CD8-positive, alpha-beta memory T cell (primary cell): ENCODE results near the gene DOCK9. TPM values are rescaled to one million over a fixed set of nuclear protein-coding genes. Genes with fewer than 3 reads are reported as not detected.

Source experiments
- CTCF ChIA-PET: fragments of 350-600 bp; sonication (Branson Sonifier 250); formaldehyde crosslinking; loops from one replicate; lab custom pipeline; 2021; ENCODE audit warnings: antibody characterized with exemption; lab: Charles Lee
- POLR2A ChIA-PET: fragments of 350-600 bp; sonication (Branson Sonifier 250); formaldehyde crosslinking; loops from one replicate; lab custom pipeline; 2021; ENCODE audit warnings: antibody characterized with exemption; lab: Charles Lee
- DNase-seq, 5 donors: peaks; one replicate each; pipeline versions ENCODE4 v3.0.0 to v3.0.0-alpha.2; 2020 to 2022; ENCODE audit warnings: mixed read lengths in 1 of 5
- H3K27ac ChIP-seq: one replicate; pipeline ENCODE4 v1.7.0; 2013; ENCODE audit warnings: low read depth, mild to moderate bottlenecking, low read length, moderate library complexity
- H3K27me3 ChIP-seq: 2 replicates; pipeline ENCODE4 v1.7.0; 2013; ENCODE audit warnings: low read length, mild to moderate bottlenecking; ENCODE audit not compliant: insufficient read depth, poor library complexity, severe bottlenecking
- H3K36me3 ChIP-seq: 2 replicates; pipeline ENCODE4 v1.7.0; 2013; ENCODE audit warnings: mild to moderate bottlenecking, low read length, moderate library complexity; ENCODE audit not compliant: insufficient read depth
- H3K4me1 ChIP-seq: 2 replicates; pipeline ENCODE4 v1.7.0; 2013; ENCODE audit warnings: mild to moderate bottlenecking, low read length, moderate library complexity; ENCODE audit not compliant: insufficient read depth
- H3K4me3 ChIP-seq: 2 replicates; pipeline ENCODE4 v1.7.0; 2013; ENCODE audit warnings: mild to moderate bottlenecking, low read length
- H3K9me3 ChIP-seq: 2 replicates; pipeline ENCODE4 v1.7.0; 2013; ENCODE audit warnings: mild to moderate bottlenecking, low read length
- H3K27ac Mint-ChIP-seq, 8 donors: one replicate each; pipeline ENCODE4 v1.8.0; 2020 to 2021; ENCODE audit warnings: mixed read lengths in 8 of 8, mild to moderate bottlenecking in 6 of 8, inconsistent platforms in 3 of 8, moderate library complexity in 3 of 8
- H3K27me3 Mint-ChIP-seq, 2 donors: one replicate each; pipeline ENCODE4 v1.8.0; 2020 to 2021; ENCODE audit warnings: mixed read lengths in 2 of 2, mild to moderate bottlenecking in 1 of 2, moderate library complexity in 1 of 2
- H3K36me3 Mint-ChIP-seq, 3 donors: one replicate each; pipeline ENCODE4 v1.8.0; 2020 to 2021; ENCODE audit warnings: mixed read lengths in 3 of 3, inconsistent platforms in 1 of 3, mild to moderate bottlenecking in 1 of 3
- H3K4me1 Mint-ChIP-seq, 3 donors: one replicate each; pipeline ENCODE4 v1.8.0; 2020 to 2021; ENCODE audit warnings: mixed read lengths in 3 of 3, inconsistent platforms in 1 of 3, mild to moderate bottlenecking in 1 of 3
- H3K4me3 Mint-ChIP-seq, 7 donors: one replicate each; pipeline ENCODE4 v1.8.0; 2020 to 2021; ENCODE audit warnings: mixed read lengths in 7 of 7, mild to moderate bottlenecking in 6 of 7, moderate library complexity in 4 of 7, inconsistent platforms in 2 of 7
- H3K9me3 Mint-ChIP-seq, 5 donors: one replicate each; pipeline ENCODE4 v1.8.0; 2020 to 2022; ENCODE audit warnings: mixed read lengths in 5 of 5, mild to moderate bottlenecking in 3 of 5, moderate library complexity in 2 of 5, inconsistent platforms in 1 of 5
- polyA plus RNA-seq: library from polyadenylated mRNA; unstranded; fragments of 300-500 nt; fragmentation: Illumina TruSeq; gene quantifications from one replicate; pipeline ENCODE4 v1.2.3, GENCODE V29; 2021
- total RNA-seq, 2 experiments: library from RNA; stranded (reverse); gene quantifications; one replicate each; pipeline ENCODE4 v1.2.3, GENCODE V29; 2021

DOCK9 gene
- total and polyA plus RNA-seq, 3 experiments from 2014 or later = 23.9 to 38.9 (median 35.4) TPM

DNA sequence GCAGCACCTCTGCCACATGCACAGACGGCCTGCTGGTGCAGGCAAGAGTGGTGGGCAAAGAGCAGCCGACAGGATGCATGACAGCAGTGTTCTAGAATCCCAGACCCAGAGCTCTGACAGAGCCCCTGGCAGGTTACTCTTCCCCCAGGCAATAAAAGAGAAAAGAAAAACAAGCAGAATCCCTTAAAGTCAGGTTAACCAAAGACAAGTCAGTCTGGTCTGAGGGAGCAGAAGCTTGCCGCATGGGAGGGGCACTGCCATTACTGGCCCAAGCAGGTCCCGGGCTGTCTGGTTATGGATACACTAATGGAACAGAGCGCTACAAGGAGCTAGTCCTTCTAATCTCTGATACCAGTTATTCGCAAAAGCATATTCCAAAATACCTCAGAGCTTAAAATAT lies 36.1 kb upstream of the DOCK9 start:
- CTCF ChIA-PET = interaction anchor here (1.0 kb wide), 1 partner anchor 15 kb away, joined by 3 read pairs; no protein-coding TSS in a partner anchor

GRCh38 chr13:99012539-99012938 lies 34.7 kb upstream of the DOCK9 start:
- Histone ChIP-seq H3K9me3 (no peaks in the 10 kb centered on the region), H3K36me3 (no peaks in the 10 kb centered on the region), H3K27ac (no peak overlapping the region), H3K4me1 (peaks cover 43% of the 10 kb centered on the region), H3K4me3 (no peak overlapping the region), H3K27me3 (no peaks in the 10 kb centered on the region)
- Mint-ChIP-seq H3K4me3 (no peak overlapping the region), H3K9me3 (no peaks in the 10 kb centered on the region), H3K27me3 (no peaks in the 10 kb centered on the region), H3K36me3 (peaks cover 0 to 4% (median 0%) of the 10 kb centered on the region in 3 donors), H3K4me1 (peaks cover 55 to 75% (median 72%) of the 10 kb centered on the region in 3 donors), H3K27ac (no peak overlapping the region)
- no peak for DNase-seq
- POLR2A ChIA-PET = no interaction called here
- CTCF ChIA-PET = no interaction called here

More for the DNA sequence above, 36.1 kb upstream of the DOCK9 start:
- H3K27me3 Mint-ChIP-seq = no peaks in the 10 kb centered on the region
- H3K27ac ChIP-seq = no peak overlapping the region
- peaks cover 61 to 83% (median 72%) of the 10 kb centered on the region in 3 donors for H3K4me1 Mint-ChIP-seq
- H3K4me3 Mint-ChIP-seq = no peak overlapping the region
- H3K9me3 Mint-ChIP-seq = no peaks in the 10 kb centered on the region
- no peak for DNase-seq
- H3K4me1 ChIP-seq = peaks cover 38% of the 10 kb centered on the region
- POLR2A ChIA-PET = no interaction called here
- H3K4me3 ChIP-seq = no peak overlapping the region
- no peaks in the 10 kb centered on the region for H3K36me3 ChIP-seq
- no peaks in the 10 kb centered on the region for H3K9me3 ChIP-seq
- no peaks in the 10 kb centered on the region for H3K27me3 ChIP-seq
- peaks cover 0 to 4% (median 0%) of the 10 kb centered on the region in 3 donors for H3K36me3 Mint-ChIP-seq
- H3K27ac Mint-ChIP-seq = no peak overlapping the region

DNA sequence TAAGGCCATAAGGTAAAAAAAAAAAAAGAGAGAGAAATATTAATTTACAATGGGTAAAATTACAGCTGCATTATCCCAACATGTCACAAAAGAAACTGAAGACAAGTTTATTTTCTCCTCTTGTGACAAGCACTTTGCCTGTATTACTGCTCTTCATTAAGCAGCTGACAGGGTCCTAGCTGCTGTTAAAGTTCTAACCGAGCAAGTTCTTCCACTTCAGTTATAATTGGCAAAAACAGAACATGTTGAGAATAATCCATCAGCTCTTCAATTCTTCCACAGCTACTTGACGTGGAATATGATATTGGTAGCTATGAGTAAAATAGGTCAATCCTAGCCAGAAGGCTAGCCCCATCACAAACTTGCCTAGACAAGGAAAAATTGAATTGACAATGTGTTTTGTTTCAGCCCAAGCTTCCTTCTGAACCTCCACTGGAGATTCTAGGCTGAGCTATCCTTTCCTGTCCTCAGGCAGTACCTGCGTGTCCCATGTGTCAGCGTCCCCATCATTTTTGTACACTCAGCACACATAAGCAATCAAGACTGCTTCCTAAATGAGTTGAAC lies 32.2 kb upstream of the DOCK9 start:
- Mint-ChIP-seq H3K36me3 (peaks cover 0 to 4% (median 0%) of the 10 kb centered on the region in 3 donors), H3K27me3 (no peaks in the 10 kb centered on the region), H3K4me1 (peaks cover 39 to 67% (median 60%) of the 10 kb centered on the region in 3 donors), H3K4me3 (no peak overlapping the region), H3K9me3 (no peaks in the 10 kb centered on the region), H3K27ac (no peak overlapping the region)
- CTCF ChIA-PET = interaction anchor here (0.6 to 1.2 kb wide), 2 partner anchors 47 to 129 kb away, joined by 3 read pairs; no protein-coding TSS in a partner anchor
- Histone ChIP-seq H3K4me1 (peaks cover 22% of the 10 kb centered on the region), H3K27ac (no peak overlapping the region), H3K4me3 (no peak overlapping the region), H3K9me3 (no peaks in the 10 kb centered on the region), H3K36me3 (no peaks in the 10 kb centered on the region), H3K27me3 (no peaks in the 10 kb centered on the region)
- DNase-seq = no peak
- POLR2A ChIA-PET = no interaction called here

GRCh38 chr13:99008577-99008976 lies 30.7 kb upstream of the DOCK9 start:
- CTCF ChIA-PET = interaction anchor here (1.1 kb wide), 1 partner anchor 16 kb away, joined by 3 read pairs; no protein-coding TSS in a partner anchor
- H3K4me3 ChIP-seq = no peak overlapping the region
- no peaks in the 10 kb centered on the region for H3K9me3 ChIP-seq
- no peak overlapping the region for H3K27ac ChIP-seq
- peaks cover 22% of the 10 kb centered on the region for H3K4me1 ChIP-seq
- H3K9me3 Mint-ChIP-seq = no peaks in the 10 kb centered on the region
- peaks cover 0 to 3% (median 0%) of the 10 kb centered on the region in 3 donors for H3K36me3 Mint-ChIP-seq
- DNase-seq = no peak
- H3K27ac Mint-ChIP-seq = peak overlapping the region in 1 of 8 donors; percentile 21
- H3K36me3 ChIP-seq = no peaks in the 10 kb centered on the region
- H3K4me3 Mint-ChIP-seq = no peak overlapping the region
- peaks cover 35 to 65% (median 59%) of the 10 kb centered on the region in 3 donors for H3K4me1 Mint-ChIP-seq
- H3K27me3 ChIP-seq = no peaks in the 10 kb centered on the region
- POLR2A ChIA-PET = interaction anchor here (0.6 kb wide), 1 partner anchor 1622 kb away, joined by 3 read pairs; no protein-coding TSS in a partner anchor
- H3K27me3 Mint-ChIP-seq = no peaks in the 10 kb centered on the region

- no peaks in the 10 kb centered on the region for H3K27me3 Mint-ChIP-seq
- H3K36me3 Mint-ChIP-seq = peaks cover 0 to 4% (median 0%) of the 10 kb centered on the region in 3 donors
- DNase-seq = no peak
- Histone ChIP-seq H3K27me3 (no peaks in the 10 kb centered on the region), H3K4me1 (peaks cover 31% of the 10 kb centered on the region), H3K36me3 (no peaks in the 10 kb centered on the region), H3K4me3 (no peak overlapping the region), H3K27ac (no peak overlapping the region), H3K9me3 (no peaks in the 10 kb centered on the region)
- no peaks in the 10 kb centered on the region for H3K9me3 Mint-ChIP-seq
- peaks cover 38 to 65% (median 57%) of the 10 kb centered on the region in 3 donors for H3K4me1 Mint-ChIP-seq
- ChIA-PET POLR2A (no interaction called here), CTCF (interaction anchor here (2.1 kb wide), 1 partner anchor 21 kb away, joined by 6 read pairs; no protein-coding TSS in a partner anchor)
- H3K4me3 Mint-ChIP-seq = no peak overlapping the region
- no peak overlapping the region for H3K27ac Mint-ChIP-seq
Observed at GRCh38 chr13:99007414-99007986, 29.6 kb upstream of the DOCK9 start.

- Mint-ChIP-seq H3K4me1 (peaks cover 52 to 78% (median 73%) of the 10 kb centered on the region in 3 donors), H3K36me3 (peaks cover 0 to 4% (median 0%) of the 10 kb centered on the region in 3 donors), H3K27me3 (no peaks in the 10 kb centered on the region), H3K27ac (peak overlapping the region in 1 of 8 donors; percentile 21), H3K4me3 (no peak overlapping the region), H3K9me3 (no peaks in the 10 kb centered on the region)
- ChIA-PET POLR2A (no interaction called here), CTCF (no interaction called here)
- H3K36me3 ChIP-seq = no peaks in the 10 kb centered on the region
- H3K4me1 ChIP-seq = peaks cover 47% of the 10 kb centered on the region
- no peak overlapping the region for H3K4me3 ChIP-seq
- no peak for DNase-seq
- no peaks in the 10 kb centered on the region for H3K9me3 ChIP-seq
- no peaks in the 10 kb centered on the region for H3K27me3 ChIP-seq
- no peak overlapping the region for H3K27ac ChIP-seq
Observed at GRCh38 chr13:99005609-99006008, 27.7 kb upstream of the DOCK9 start.

DNA sequence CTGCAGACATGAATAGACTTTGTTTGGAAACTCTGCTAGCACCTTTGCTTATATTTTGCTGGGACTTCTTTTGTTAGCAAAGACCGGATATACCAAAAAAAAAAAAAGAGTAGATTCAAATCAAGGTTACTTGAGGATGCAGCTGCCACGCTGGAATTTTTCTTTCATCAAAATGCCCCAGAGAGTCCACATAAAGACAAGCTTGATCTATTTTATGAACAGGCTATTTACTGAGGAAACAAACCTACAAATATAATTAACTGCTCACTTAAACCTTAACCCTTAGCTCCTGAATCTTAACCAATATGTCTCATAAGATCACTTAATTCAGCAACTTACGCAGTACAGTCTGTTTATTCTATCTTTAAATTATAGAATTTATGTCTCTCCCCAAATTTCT lies 27.1 kb upstream of the DOCK9 start:
- no peaks in the 10 kb centered on the region for H3K27me3 Mint-ChIP-seq
- Histone ChIP-seq H3K4me1 (peaks cover 53% of the 10 kb centered on the region), H3K27me3 (no peaks in the 10 kb centered on the region), H3K36me3 (no peaks in the 10 kb centered on the region), H3K9me3 (no peaks in the 10 kb centered on the region), H3K4me3 (no peak overlapping the region), H3K27ac (no peak overlapping the region)
- H3K4me3 Mint-ChIP-seq = no peak overlapping the region
- DNase-seq = no peak
- H3K4me1 Mint-ChIP-seq = peaks cover 54 to 78% (median 73%) of the 10 kb centered on the region in 3 donors
- ChIA-PET CTCF (interaction anchor here (0.9 kb wide), 1 partner anchor 41 kb away, joined by 3 read pairs; no protein-coding TSS in a partner anchor), POLR2A (no interaction called here)
- peaks cover 0 to 4% (median 0%) of the 10 kb centered on the region in 3 donors for H3K36me3 Mint-ChIP-seq
- no peaks in the 10 kb centered on the region for H3K9me3 Mint-ChIP-seq
- peak overlapping the region in 1 of 8 donors; percentile 74 for H3K27ac Mint-ChIP-seq

DNA sequence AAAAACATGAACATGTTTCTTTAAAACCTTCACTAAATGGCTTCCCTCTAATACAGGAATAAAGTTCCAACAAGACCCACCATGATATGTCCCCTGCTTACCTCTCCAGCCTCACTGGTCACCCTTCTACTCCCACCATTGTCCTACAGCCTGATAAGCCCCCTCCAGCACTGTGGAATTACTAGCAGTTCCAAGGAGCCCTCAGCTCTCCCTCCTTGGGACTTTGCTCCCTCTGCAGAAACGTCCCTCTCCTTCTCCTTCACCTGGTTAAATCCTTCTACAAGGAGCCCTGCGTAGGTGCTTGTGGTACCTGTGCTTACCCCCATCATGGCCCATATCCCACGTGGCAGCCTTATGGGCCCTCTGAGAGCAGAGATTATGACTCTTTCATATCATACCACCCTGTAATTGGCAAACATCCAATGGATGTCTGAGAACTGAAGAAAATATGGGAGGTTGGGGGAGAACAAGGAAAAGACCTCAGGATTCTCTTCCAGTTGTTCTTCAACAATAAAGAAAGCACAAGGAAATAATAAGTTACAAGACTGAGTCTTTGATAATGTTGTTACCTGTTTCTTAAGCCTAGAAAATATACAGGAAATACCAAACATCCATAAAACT lies 26.1 kb upstream of the DOCK9 start:
- H3K27ac Mint-ChIP-seq = peak overlapping the region in 3 of 8 donors; percentile 7 to 31 (median 13)

More for the DNA sequence above, 26.1 kb upstream of the DOCK9 start:
- Mint-ChIP-seq H3K27me3 (no peaks in the 10 kb centered on the region), H3K4me1 (peaks cover 55 to 78% (median 73%) of the 10 kb centered on the region in 3 donors), H3K4me3 (no peak overlapping the region), H3K36me3 (peaks cover 0 to 6% (median 0%) of the 10 kb centered on the region in 3 donors), H3K9me3 (no peaks in the 10 kb centered on the region)
- Histone ChIP-seq H3K27me3 (no peaks in the 10 kb centered on the region), H3K9me3 (no peaks in the 10 kb centered on the region), H3K4me1 (peaks cover 60% of the 10 kb centered on the region), H3K4me3 (no peak overlapping the region), H3K27ac (no peak overlapping the region), H3K36me3 (no peaks in the 10 kb centered on the region)
- CTCF ChIA-PET = no interaction called here
- POLR2A ChIA-PET = no interaction called here
- DNase-seq = no peak
